IPS-15b (cell line): Measurements from ENCODE around the gene XKR3.

Experiments
- H3K27me3 ChIP-seq: one replicate; pipeline ENCODE4 v1.6.1; 2013; ENCODE audit warnings: low read length; ENCODE audit not compliant: control insufficient read depth, insufficient read depth
- H3K36me3 ChIP-seq: one replicate; pipeline ENCODE4 v1.6.1; 2013; ENCODE audit warnings: low read length; ENCODE audit not compliant: control insufficient read depth, insufficient read depth
- H3K4me1 ChIP-seq: one replicate; pipeline ENCODE4 v1.6.1; 2013; ENCODE audit warnings: mild to moderate bottlenecking, low read length; ENCODE audit not compliant: control insufficient read depth, insufficient read depth
- H3K4me3 ChIP-seq: one replicate; pipeline ENCODE4 v1.5.1; 2013; ENCODE audit warnings: low read depth, low read length
- H3K9ac ChIP-seq: one replicate; pipeline ENCODE4 v1.6.1; 2013; ENCODE audit warnings: low read depth, mild to moderate bottlenecking, low read length
- H3K9me3 ChIP-seq: one replicate; pipeline ENCODE4 v1.6.1; 2013; ENCODE audit warnings: mild to moderate bottlenecking, low read length; ENCODE audit not compliant: control insufficient read depth, insufficient read depth

The XKR3 gene

GRCh38 chr22:16831257-16831656 lies 6.0 kb upstream of the XKR3 start:
- H3K4me1 ChIP-seq = no peaks in the 10 kb centered on the region
- H3K4me3 ChIP-seq = no peak overlapping the region
- H3K36me3 ChIP-seq = no peaks in the 10 kb centered on the region
- no peak overlapping the region for H3K9ac ChIP-seq
- H3K9me3 ChIP-seq = no peaks in the 10 kb centered on the region
- no peaks in the 10 kb centered on the region for H3K27me3 ChIP-seq

- no peak overlapping the region for H3K9ac ChIP-seq
- H3K36me3 ChIP-seq = no peaks in the 10 kb centered on the region
- no peaks in the 10 kb centered on the region for H3K27me3 ChIP-seq
- peaks cover 6% of the 10 kb centered on the region for H3K4me1 ChIP-seq
- no peaks in the 10 kb centered on the region for H3K9me3 ChIP-seq
- H3K4me3 ChIP-seq = no peak overlapping the region
These were observed 4.8 kb upstream of the XKR3 start for GRCh38 chr22:16829985-16830384.

GRCh38 chr22:16828876-16829275 lies 3.7 kb upstream of the XKR3 start:
- Histone ChIP-seq H3K4me1 (peaks cover 6% of the 10 kb centered on the region), H3K9ac (no peak overlapping the region), H3K9me3 (no peaks in the 10 kb centered on the region), H3K27me3 (no peaks in the 10 kb centered on the region), H3K36me3 (no peaks in the 10 kb centered on the region), H3K4me3 (no peak overlapping the region)

GRCh38 chr22:16827506-16827905 lies 2.3 kb upstream of the XKR3 start:
- Histone ChIP-seq H3K9ac (no peak overlapping the region), H3K9me3 (no peaks in the 10 kb centered on the region), H3K4me1 (peaks cover 6% of the 10 kb centered on the region), H3K27me3 (no peaks in the 10 kb centered on the region), H3K36me3 (no peaks in the 10 kb centered on the region), H3K4me3 (no peak overlapping the region)

- Histone ChIP-seq H3K27me3 (no peaks in the 10 kb centered on the region), H3K4me3 (no peak overlapping the region)
These were observed 6.0 kb downstream of the XKR3 start for GRCh38 chr22:16819249-16819648.

GRCh38 chr22:16818538-16818937 lies 6.7 kb downstream of the XKR3 start:
- Histone ChIP-seq H3K9me3 (no peaks in the 10 kb centered on the region), H3K4me3 (no peak overlapping the region), H3K27me3 (no peaks in the 10 kb centered on the region), H3K4me1 (no peaks in the 10 kb centered on the region), H3K9ac (no peak overlapping the region), H3K36me3 (no peaks in the 10 kb centered on the region)

More at GRCh38 chr22:16819249-16819648, 6.0 kb downstream of the XKR3 start:
- H3K9me3 ChIP-seq = no peaks in the 10 kb centered on the region
- H3K9ac ChIP-seq = no peak overlapping the region
- no peaks in the 10 kb centered on the region for H3K4me1 ChIP-seq
- no peaks in the 10 kb centered on the region for H3K36me3 ChIP-seq

GRCh38 chr22:16815073-16815472 lies 10.1 kb downstream of the XKR3 start:
- Histone ChIP-seq H3K36me3 (no peaks in the 10 kb centered on the region), H3K9me3 (no peaks in the 10 kb centered on the region), H3K4me3 (no peak overlapping the region), H3K9ac (no peak overlapping the region), H3K27me3 (no peaks in the 10 kb centered on the region), H3K4me1 (no peaks in the 10 kb centered on the region)

GRCh38 chr22:16810188-16810802 lies 14.9 kb downstream of the XKR3 start:
- H3K4me3 ChIP-seq = no peak overlapping the region
- H3K9me3 ChIP-seq = no peaks in the 10 kb centered on the region
- no peaks in the 10 kb centered on the region for H3K36me3 ChIP-seq
- no peaks in the 10 kb centered on the region for H3K27me3 ChIP-seq
- H3K4me1 ChIP-seq = peaks cover 4% of the 10 kb centered on the region
- H3K9ac ChIP-seq = no peak overlapping the region

GRCh38 chr22:16808744-16809143 lies 16.5 kb downstream of the XKR3 start:
- Histone ChIP-seq H3K27me3 (no peaks in the 10 kb centered on the region), H3K4me1 (peaks cover 4% of the 10 kb centered on the region), H3K9ac (no peak overlapping the region), H3K4me3 (no peak overlapping the region), H3K9me3 (no peaks in the 10 kb centered on the region), H3K36me3 (no peaks in the 10 kb centered on the region)

- H3K9me3 ChIP-seq = no peaks in the 10 kb centered on the region
- peaks cover 4% of the 10 kb centered on the region for H3K4me1 ChIP-seq
- no peaks in the 10 kb centered on the region for H3K36me3 ChIP-seq
- no peak overlapping the region for H3K9ac ChIP-seq
- H3K27me3 ChIP-seq = no peaks in the 10 kb centered on the region
- H3K4me3 ChIP-seq = no peak overlapping the region
These were observed 18.1 kb downstream of the XKR3 start for GRCh38 chr22:16807109-16807508.

- Histone ChIP-seq H3K27me3 (no peaks in the 10 kb centered on the region), H3K9ac (no peak overlapping the region), H3K4me3 (no peak overlapping the region), H3K36me3 (no peaks in the 10 kb centered on the region), H3K9me3 (no peaks in the 10 kb centered on the region), H3K4me1 (peaks cover 4% of the 10 kb centered on the region)
These were observed 18.8 kb downstream of the XKR3 start for GRCh38 chr22:16806401-16806800.

GRCh38 chr22:16804882-16805281 lies 20.3 kb downstream of the XKR3 start:
- Histone ChIP-seq H3K9ac (no peak overlapping the region), H3K4me1 (peaks cover 4% of the 10 kb centered on the region), H3K9me3 (no peaks in the 10 kb centered on the region), H3K36me3 (no peaks in the 10 kb centered on the region), H3K27me3 (no peaks in the 10 kb centered on the region), H3K4me3 (no peak overlapping the region)
